HepG2 (cell line): ENCODE measurements around the gene TEX261. TPM values are rescaled to one million over a fixed set of nuclear protein-coding genes. Genes with fewer than 3 reads are reported as not detected.

Experiments
- CEBPB ChIP-seq: IDR thresholded peaks from 2 replicates; pipeline ENCODE4 v1.6.1; 2011; ENCODE audit warnings: low read depth, low read length, improper control_type of control experiment, borderline replicate concordance
- ETV5 ChIP-seq: IDR thresholded peaks from 2 replicates; pipeline ENCODE4 v1.6.1; 2018; ENCODE audit warnings: missing biosample characterization, missing genetic modification reagents, inconsistent platforms, borderline replicate concordance
- HMG20B ChIP-seq: conservative IDR thresholded peaks from 2 replicates; pipeline ENCODE4 v1.6.1; 2016; ENCODE audit warnings: missing genetic modification reagents, missing compliant biosample characterization
- HOXA3 ChIP-seq: sonication (generic); formaldehyde crosslinking; IDR thresholded peaks from 2 replicates; pipeline ENCODE4 v1.5.0; 2020; ENCODE audit warnings: missing genetic modification reagents
- TCF7L2 ChIP-seq: IDR thresholded peaks from 2 replicates; pipeline ENCODE4 v1.6.1; 2011; ENCODE audit warnings: mild to moderate bottlenecking, low read depth, low read length, moderate library complexity
- TFDP1 ChIP-seq: IDR thresholded peaks from 2 replicates; pipeline ENCODE4 v1.6.1; 2016; ENCODE audit warnings: missing compliant biosample characterization, missing genetic modification reagents, borderline replicate concordance
- ZFP82 ChIP-seq: sonication (generic); formaldehyde crosslinking; IDR thresholded peaks from 2 replicates; pipeline ENCODE4 v1.5.1; 2020; ENCODE audit warnings: mild to moderate bottlenecking, missing genetic modification reagents, borderline replicate concordance
- ZNF343 ChIP-seq: sonication (generic); formaldehyde crosslinking; IDR thresholded peaks from 2 replicates; pipeline ENCODE4 v1.4.0; 2020; ENCODE audit warnings: mild to moderate bottlenecking, missing genetic modification reagents
- ZNF407 ChIP-seq: sonication (generic); formaldehyde crosslinking; IDR thresholded peaks from one replicate; pipeline ENCODE4 v1.5.1; 2020; ENCODE audit warnings: mild to moderate bottlenecking, missing genetic modification reagents; ENCODE audit errors: not compliant biosample characterization
- ZNF451 ChIP-seq: sonication (generic); formaldehyde crosslinking; IDR thresholded peaks from 2 replicates; pipeline ENCODE4 v1.5.0; 2020; ENCODE audit warnings: mild to moderate bottlenecking, missing genetic modification reagents
- ZNF652 ChIP-seq: IDR thresholded peaks from 2 replicates; pipeline ENCODE4 v1.6.1; 2016; ENCODE audit warnings: low read depth, borderline replicate concordance
- ZNF687 ChIP-seq: sonication (generic); formaldehyde crosslinking; IDR thresholded peaks from 2 replicates; pipeline ENCODE4 v1.5.1; 2020; ENCODE audit warnings: mild to moderate bottlenecking, missing genetic modification reagents, moderate library complexity
- ZNF788 ChIP-seq: sonication (generic); formaldehyde crosslinking; IDR thresholded peaks from 2 replicates; pipeline ENCODE4 v1.5.0; 2020; ENCODE audit warnings: mild to moderate bottlenecking, missing genetic modification reagents, borderline replicate concordance
- ZSCAN25 ChIP-seq: sonication (generic); formaldehyde crosslinking; IDR thresholded peaks from 2 replicates; pipeline ENCODE4 v1.8.0; 2022; ENCODE audit warnings: mild to moderate bottlenecking, missing genetic modification reagents
- ZSCAN31 ChIP-seq: sonication (generic); formaldehyde crosslinking; IDR thresholded peaks from 2 replicates; pipeline ENCODE4 v1.5.0; 2020; ENCODE audit warnings: low read depth, mild to moderate bottlenecking, missing genetic modification reagents
- polyA plus RNA-seq, 8 experiments: library from polyadenylated mRNA; depleted of rRNA in 3 of 8; stranded (reverse) in 7 of 8; unstranded in 1 of 8; fragments of >200 nt; fragmentation: Illumina TruSeq in 4 of 8; extraction: Trizol in 4 of 8; gene quantifications; 2 replicates each; pipeline versions ENCODE4 v1.2.1 to v1.2.3, GENCODE V29; 2011 to 2016; ENCODE audit warnings: low read depth in 4 of 8, missing spikeins in 1 of 8, mixed read lengths in 1 of 8; ENCODE audit not compliant: insufficient read depth in 1 of 8
- total RNA-seq, 5 experiments: library from RNA; depleted of rRNA; stranded (reverse); fragments of >200 nt; fragmentation: Illumina TruSeq; extraction: Trizol; gene quantifications; 2 replicates each; pipeline ENCODE4 v1.2.3, GENCODE V29; 2016; ENCODE audit warnings: low read depth in 1 of 5

TEX261 gene
- total and polyA plus RNA-seq, 2 of the 13 experiments (the other 11 are each of a cell fraction or from before 2014, with no cell fraction given), result 43.8 to 78.7 TPM

- TF ChIP-seq ZNF407 (CRISPR knock-in tag) (peak; percentile 27), ZSCAN25 (no peak), TFDP1 (CRISPR knock-in tag) (peak; percentile 19; the same call in 1 of the 2 replicates), ETV5 (CRISPR knock-in tag) (peak; percentile 71; the same call in 1 of the 2 replicates), ZNF343 (CRISPR knock-in tag) (0 out of 2 replicates have a peak, but pooled peaks have one; percentile 39), CEBPB (peak; percentile 15; the same call in 1 of the 2 replicates), ZSCAN31 (CRISPR knock-in tag) (0 out of 2 replicates have a peak, but pooled peaks have one; percentile 41), ZFP82 (CRISPR knock-in tag) (no peak), HMG20B (CRISPR knock-in tag) (0 out of 2 replicates have a peak, but pooled peaks have one; percentile 19), ZNF652 (CRISPR knock-in tag) (no peak), TCF7L2 (no peak), ZNF451 (CRISPR knock-in tag) (0 out of 2 replicates have a peak, but pooled peaks have one; percentile 8), HOXA3 (CRISPR knock-in tag) (no peak), ZNF788 (CRISPR knock-in tag) (peak; percentile 67; the same call in 1 of the 2 replicates), ZNF687 (CRISPR knock-in tag) (peak; percentile 65)
Measured at GRCh38 chr2:71006955-71007799, 12.5 kb upstream of the TEX261 start (continued).
